Measurements from ENCODE around the gene HNRNPUL1. TPM values are rescaled to one million over a fixed set of nuclear protein-coding genes. Genes with fewer than 3 reads are reported as not detected.

The HNRNPUL1 gene
- total RNA-seq, 2 donors from 2014 or later: 88.8 to 109 TPM

- peaks cover 10% of the 10 kb centered on the region for H3K36me3 ChIP-seq
- no peaks in the 10 kb centered on the region for H3K9me3 ChIP-seq
- no peaks in the 10 kb centered on the region for H3K27me3 ChIP-seq
- H3K4me1 ChIP-seq: peaks cover 0 to 38% of the 10 kb centered on the region in 2 donors
- no peak for TF ChIP-seq CTCF (IDR thresholded peaks at IDR 0.05)
- DNase-seq (ENCODE audit: low spot score): no peak
- peak overlapping the region; percentile 93 to 99 for H3K27ac ChIP-seq
- H3K4me3 ChIP-seq: peak overlapping the region; percentile 66 to 80
These were observed 43.4 kb upstream of the HNRNPUL1 start for GRCh38 chr19:41220811-41221210.

- H3K4me3 ChIP-seq: no peak overlapping the region
- H3K9me3 ChIP-seq: no peaks in the 10 kb centered on the region
- TF ChIP-seq CTCF (IDR thresholded peaks at IDR 0.05): no peak
- H3K36me3 ChIP-seq: peaks cover 10% of the 10 kb centered on the region
- H3K4me1 ChIP-seq: peaks cover 0 to 45% of the 10 kb centered on the region in 2 donors
- DNase-seq (ENCODE audit: low spot score): no peak
- H3K27ac ChIP-seq: peak overlapping the region; percentile 93 to 99
- H3K27me3 ChIP-seq: no peaks in the 10 kb centered on the region
These were observed 42.5 kb upstream of the HNRNPUL1 start for GRCh38 chr19:41221514-41222205.

GRCh38 chr19:41222240-41222639 is 41.9 kb upstream of the HNRNPUL1 start:
- Histone ChIP-seq H3K4me1 (peaks cover 0 to 50% of the 10 kb centered on the region in 2 donors), H3K27ac (peak overlapping the region; percentile 93 to 99), H3K4me3 (no peak overlapping the region), H3K9me3 (no peaks in the 10 kb centered on the region), H3K27me3 (no peaks in the 10 kb centered on the region), H3K36me3 (peaks cover 10% of the 10 kb centered on the region)
- DNase-seq (ENCODE audit: low spot score): no peak
- TF ChIP-seq CTCF (IDR thresholded peaks at IDR 0.05): no peak

GRCh38 chr19:41223431-41224234 is 40.5 kb upstream of the HNRNPUL1 start:
- Histone ChIP-seq H3K27ac (peak overlapping the region; percentile 90 to 92), H3K4me1 (peaks cover 0 to 41% of the 10 kb centered on the region in 2 donors), H3K4me3 (peak overlapping the region in 1 of 2 donors; percentile 21), H3K36me3 (peaks cover 10% of the 10 kb centered on the region), H3K27me3 (no peaks in the 10 kb centered on the region), H3K9me3 (no peaks in the 10 kb centered on the region)
- no peak for DNase-seq (ENCODE audit: low spot score)
- no peak for TF ChIP-seq CTCF (IDR thresholded peaks at IDR 0.05)

- Histone ChIP-seq H3K4me3 (no peak overlapping the region), H3K9me3 (no peaks in the 10 kb centered on the region), H3K4me1 (peaks cover 0 to 41% of the 10 kb centered on the region in 2 donors), H3K27ac (peak overlapping the region; percentile 90 to 92), H3K27me3 (no peaks in the 10 kb centered on the region), H3K36me3 (peaks cover 10% of the 10 kb centered on the region)
- no peak for TF ChIP-seq CTCF (IDR thresholded peaks at IDR 0.05)
- DNase-seq (ENCODE audit: low spot score): no peak
These were observed 39.5 kb upstream of the HNRNPUL1 start for GRCh38 chr19:41224632-41225031.
